Esophagus muscularis mucosa (tissue), 3 donors: ENCODE data around the gene OLFM2.

Experiments
- EP300 ChIP-seq: sonication (generic); formaldehyde crosslinking; IDR thresholded peaks from one replicate; pipeline ENCODE4 v1.6.1; 2017; ENCODE audit warnings: antibody characterized with exemption
- TF ChIP-seq, protein P1 (sequence below), 3 experiments: fragments of 200-600 bp in 2 of 3; fragments of 450-650 bp in 1 of 3; sonication (generic) in 2 of 3; IDR thresholded peaks; one replicate each; pipeline ENCODE4 v1.5.1; 2017 to 2019; ENCODE audit warnings: antibody characterized with exemption in 3 of 3, mild to moderate bottlenecking in 2 of 3, moderate library complexity in 1 of 3

DNA sequence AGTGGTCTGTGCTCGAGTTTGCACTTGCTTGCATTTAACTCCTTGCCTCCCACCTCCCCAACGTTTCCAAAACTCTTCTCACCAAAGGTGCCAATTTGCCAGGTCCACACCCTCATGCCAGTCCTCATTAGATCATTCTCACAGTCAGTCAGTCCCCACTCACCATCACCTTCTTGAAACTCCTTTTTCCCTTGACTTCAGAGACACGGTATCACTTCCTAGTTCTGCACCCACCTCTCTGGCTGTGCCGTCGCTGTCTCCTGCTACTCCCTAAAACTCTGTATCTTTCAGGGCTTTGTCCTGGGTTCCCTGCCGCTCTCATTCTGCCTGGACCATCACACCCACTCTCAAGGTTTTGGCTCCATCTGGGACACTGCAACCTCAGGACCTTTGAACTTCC lies 19.6 kb downstream of the OLFM2 start:
- TF ChIP-seq, protein P1, sequence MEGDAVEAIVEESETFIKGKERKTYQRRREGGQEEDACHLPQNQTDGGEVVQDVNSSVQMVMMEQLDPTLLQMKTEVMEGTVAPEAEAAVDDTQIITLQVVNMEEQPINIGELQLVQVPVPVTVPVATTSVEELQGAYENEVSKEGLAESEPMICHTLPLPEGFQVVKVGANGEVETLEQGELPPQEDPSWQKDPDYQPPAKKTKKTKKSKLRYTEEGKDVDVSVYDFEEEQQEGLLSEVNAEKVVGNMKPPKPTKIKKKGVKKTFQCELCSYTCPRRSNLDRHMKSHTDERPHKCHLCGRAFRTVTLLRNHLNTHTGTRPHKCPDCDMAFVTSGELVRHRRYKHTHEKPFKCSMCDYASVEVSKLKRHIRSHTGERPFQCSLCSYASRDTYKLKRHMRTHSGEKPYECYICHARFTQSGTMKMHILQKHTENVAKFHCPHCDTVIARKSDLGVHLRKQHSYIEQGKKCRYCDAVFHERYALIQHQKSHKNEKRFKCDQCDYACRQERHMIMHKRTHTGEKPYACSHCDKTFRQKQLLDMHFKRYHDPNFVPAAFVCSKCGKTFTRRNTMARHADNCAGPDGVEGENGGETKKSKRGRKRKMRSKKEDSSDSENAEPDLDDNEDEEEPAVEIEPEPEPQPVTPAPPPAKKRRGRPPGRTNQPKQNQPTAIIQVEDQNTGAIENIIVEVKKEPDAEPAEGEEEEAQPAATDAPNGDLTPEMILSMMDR (IDR thresholded peaks at IDR 0.05): no peak
- TF ChIP-seq EP300: no peak
